GM11168 (cell line): ENCODE data around the gene KCNMA1.

Experiments used
- in situ Hi-C: fragments of 300-500 bp; cut with MboI; formaldehyde crosslinking; loops from one replicate; pipeline ENCODE4 v1.12.0; 2022; ENCODE audit warnings: low sequenced_read_pairs; ENCODE audit not compliant: unreplicated experiment

KCNMA1 gene

GRCh38 chr10:76829724-76830123, 807.9 kb downstream of the KCNMA1 start:
- in situ Hi-C loops = no loop called here
